PC-3 (cell line): Measurements from ENCODE around the gene VAT1L. TPM values are rescaled to one million over a fixed set of nuclear protein-coding genes. Genes with fewer than 3 reads are reported as not detected.

Experiments
- ATAC-seq: fragments of 200-7000 bp; cut with Tn5 transposase; 2 replicates; pipeline ENCODE4 v1.9.1; 2020; ENCODE audit warnings: mild to moderate bottlenecking, moderate library complexity
- BruUV-seq: library from RNA; stranded (reverse); fragments of 400-500 nt; replicated peaks from 2 replicates; lab custom pipeline; 2021; lab: Mats Ljungman, UMichigan
- CTCF ChIA-PET: fragments of 300-600 bp; sonication (Branson Sonifier 250); formaldehyde crosslinking; loops from one replicate; lab custom pipeline; 2022; ENCODE audit warnings: antibody characterized with exemption; lab: Charles Lee
- POLR2A ChIA-PET: fragments of 300-600 bp; sonication (Branson Sonifier 250); formaldehyde crosslinking; loops from one replicate; lab custom pipeline; 2022; ENCODE audit warnings: antibody characterized with exemption; ENCODE audit not compliant: unreplicated experiment; lab: Charles Lee
- DNase-seq: peaks from one replicate; pipeline ENCODE4 v3.0.0-alpha.2; 2015
- H2AFZ ChIP-seq: fragments of 300-600 bp; sonication (generic); 2 replicates; pipeline ENCODE4 v1.6.0; 2016; ENCODE audit warnings: antibody characterized with exemption, low read length
- H3F3A ChIP-seq: fragments of 300-600 bp; sonication (generic); one replicate; pipeline ENCODE4 v1.6.0; 2017; ENCODE audit warnings: antibody characterized with exemption, low read length, control low read depth, mild to moderate bottlenecking; ENCODE audit not compliant: unreplicated experiment
- H3K27ac ChIP-seq: fragments of 300-600 bp; sonication (generic); 2 replicates; pipeline ENCODE4 v1.5.1; 2016; ENCODE audit warnings: mild to moderate bottlenecking, low read length
- H3K27me3 ChIP-seq: fragments of 300-600 bp; sonication (generic); 2 replicates; pipeline ENCODE4 v1.6.1; 2016; ENCODE audit warnings: low read length, mixed read lengths
- H3K36me3 ChIP-seq: fragments of 300-600 bp; sonication (generic); 2 replicates; pipeline ENCODE4 v1.6.1; 2016; ENCODE audit warnings: low read depth, mixed run types, low read length, mixed read lengths
- H3K4me1 ChIP-seq: fragments of 300-600 bp; sonication (generic); 2 replicates; pipeline ENCODE4 v1.5.1; 2016; ENCODE audit warnings: low read length; ENCODE audit not compliant: insufficient read depth
- H3K4me2 ChIP-seq: fragments of 300-600 bp; sonication (generic); 2 replicates; pipeline ENCODE4 v1.6.0; 2016; ENCODE audit warnings: low read length
- H3K4me3 ChIP-seq: fragments of 300-600 bp; sonication (generic); 2 replicates; pipeline ENCODE4 v1.5.1; 2016; ENCODE audit warnings: mild to moderate bottlenecking, low read length, mixed read lengths
- H3K79me2 ChIP-seq: fragments of 300-600 bp; sonication (generic); 2 replicates; pipeline ENCODE4 v1.6.1; 2017; ENCODE audit warnings: low read length, mixed read lengths
- H3K9ac ChIP-seq: fragments of 300-600 bp; sonication (generic); 2 replicates; pipeline ENCODE4 v1.6.0; 2016; ENCODE audit warnings: mild to moderate bottlenecking, low read length
- H3K9me2 ChIP-seq: fragments of 300-600 bp; sonication (generic); replicated peaks from 2 replicates; pipeline ENCODE4 v1.6.1; 2016; ENCODE audit warnings: mixed run types, low read length, mixed read lengths
- H3K9me3 ChIP-seq: fragments of 300-600 bp; sonication (generic); 2 replicates; pipeline ENCODE4 v1.6.1; 2016; ENCODE audit warnings: low read length, mixed read lengths
- H4K20me1 ChIP-seq: fragments of 300-600 bp; sonication (generic); 2 replicates; pipeline ENCODE4 v1.6.1; 2016; ENCODE audit warnings: low read length, mixed read lengths
- EZH2 ChIP-seq: fragments of 300-600 bp; sonication (generic); IDR thresholded peaks from one replicate; pipeline ENCODE4 v1.6.1; 2017; ENCODE audit warnings: antibody characterized with exemption, mild to moderate bottlenecking, low read length; ENCODE audit not compliant: unreplicated experiment
- EZH2phosphoT487 ChIP-seq: fragments of 300-600 bp; sonication (generic); IDR thresholded peaks from 2 replicates; pipeline ENCODE4 v1.6.1; 2018; ENCODE audit warnings: mild to moderate bottlenecking, antibody characterized with exemption, low read length, borderline replicate concordance
- intact Hi-C: fragments of 100-400 bp; cut with micrococcal nuclease; formaldehyde crosslinking; loops from 2 replicates; pipeline ENCODE4 v1.9.0; 2023
- total RNA-seq: library from RNA; depleted of rRNA; stranded (reverse); fragments of >200 nt; gene quantifications from 2 replicates; pipeline ENCODE4 v1.2.3, GENCODE V29; 2014
- TF ChIP-seq, protein P1 (sequence below): fragments of 300-600 bp; sonication (generic); conservative IDR thresholded peaks from 2 replicates; pipeline ENCODE4 v1.5.1; 2017; ENCODE audit warnings: antibody characterized with exemption, low read depth, mild to moderate bottlenecking, low read length

The VAT1L gene
- total RNA-seq, 1 experiment from 2014 or later: 0.47 TPM

DNA sequence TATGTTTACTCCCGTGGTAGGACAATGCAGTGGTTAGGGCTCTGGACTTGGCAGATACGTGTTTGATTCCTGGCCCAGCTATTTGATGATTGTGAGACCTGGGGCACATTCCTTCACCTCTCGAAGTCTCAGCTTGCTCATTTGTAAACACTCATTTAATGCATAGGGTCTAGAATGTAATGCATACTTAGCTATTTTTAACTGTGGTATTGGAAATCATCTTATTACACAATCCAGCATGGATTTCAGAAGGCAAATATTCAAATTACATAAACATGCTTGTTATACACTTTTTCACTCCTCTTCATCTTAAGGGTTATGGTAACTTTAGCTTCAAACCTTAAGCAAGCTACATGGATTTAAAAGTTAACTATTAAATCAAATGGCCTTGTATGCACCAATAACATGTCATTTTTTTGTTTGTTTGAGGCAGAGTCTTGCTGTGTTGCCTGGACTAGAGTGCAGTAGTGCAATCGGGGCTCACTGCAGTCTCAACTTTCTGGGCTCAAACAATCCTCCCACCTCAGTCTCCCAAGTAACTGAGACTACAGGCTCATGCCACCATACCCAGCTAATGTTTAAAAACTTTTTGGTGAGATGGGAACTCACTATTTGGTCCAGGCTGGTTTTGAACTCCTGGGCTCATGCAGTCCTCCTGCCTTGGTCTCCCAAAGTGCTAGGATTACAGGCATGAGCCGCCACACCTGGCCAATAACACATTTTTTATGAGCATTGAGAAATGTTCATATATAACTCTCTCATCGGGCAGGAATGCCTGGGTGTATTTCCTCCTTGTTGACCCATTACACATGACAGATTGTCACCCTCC is 52.5 kb downstream of the VAT1L start:
- Histone ChIP-seq H2AFZ (no peak overlapping the region), H3K79me2 (no peaks in the 10 kb centered on the region), H3K4me3 (no peak overlapping the region), H4K20me1 (no peaks in the 10 kb centered on the region), H3K9me2 (no peaks in the 10 kb centered on the region), H3K4me2 (no peak overlapping the region), H3K9ac (no peak overlapping the region), H3K27me3 (no peaks in the 10 kb centered on the region), H3K27ac (no peak overlapping the region), H3F3A (no peaks in the 10 kb centered on the region), H3K9me3 (no peaks in the 10 kb centered on the region), H3K4me1 (no peaks in the 10 kb centered on the region), H3K36me3 (no peaks in the 10 kb centered on the region)
- intact Hi-C loops: no loop called here
- DNase-seq (no peak), ATAC-seq (no peak)
- CTCF ChIA-PET: no interaction called here
- no peak for TF ChIP-seq EZH2phosphoT487
- TF ChIP-seq, protein P1, sequence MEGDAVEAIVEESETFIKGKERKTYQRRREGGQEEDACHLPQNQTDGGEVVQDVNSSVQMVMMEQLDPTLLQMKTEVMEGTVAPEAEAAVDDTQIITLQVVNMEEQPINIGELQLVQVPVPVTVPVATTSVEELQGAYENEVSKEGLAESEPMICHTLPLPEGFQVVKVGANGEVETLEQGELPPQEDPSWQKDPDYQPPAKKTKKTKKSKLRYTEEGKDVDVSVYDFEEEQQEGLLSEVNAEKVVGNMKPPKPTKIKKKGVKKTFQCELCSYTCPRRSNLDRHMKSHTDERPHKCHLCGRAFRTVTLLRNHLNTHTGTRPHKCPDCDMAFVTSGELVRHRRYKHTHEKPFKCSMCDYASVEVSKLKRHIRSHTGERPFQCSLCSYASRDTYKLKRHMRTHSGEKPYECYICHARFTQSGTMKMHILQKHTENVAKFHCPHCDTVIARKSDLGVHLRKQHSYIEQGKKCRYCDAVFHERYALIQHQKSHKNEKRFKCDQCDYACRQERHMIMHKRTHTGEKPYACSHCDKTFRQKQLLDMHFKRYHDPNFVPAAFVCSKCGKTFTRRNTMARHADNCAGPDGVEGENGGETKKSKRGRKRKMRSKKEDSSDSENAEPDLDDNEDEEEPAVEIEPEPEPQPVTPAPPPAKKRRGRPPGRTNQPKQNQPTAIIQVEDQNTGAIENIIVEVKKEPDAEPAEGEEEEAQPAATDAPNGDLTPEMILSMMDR: no peak
- TF ChIP-seq EZH2: no peak
- POLR2A ChIA-PET: no interaction called here
- BruUV-seq: no TSS peak

DNA sequence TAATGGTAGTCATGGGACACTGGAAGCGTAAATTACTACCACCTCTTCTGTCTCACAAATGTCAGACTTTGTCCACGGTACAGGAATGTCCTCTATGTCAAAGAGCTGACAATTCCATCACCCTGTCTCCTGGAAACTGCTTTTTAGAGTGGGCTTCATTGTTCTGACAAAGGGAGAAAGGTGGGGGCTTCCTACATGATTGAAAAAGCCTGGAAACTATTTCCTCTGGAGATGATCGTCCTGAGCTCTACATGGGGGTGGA is 53.1 kb downstream of the VAT1L start:
- H3K4me3 ChIP-seq: no peak overlapping the region
- ChIA-PET POLR2A (no interaction called here), CTCF (no interaction called here)
- H4K20me1 ChIP-seq: no peaks in the 10 kb centered on the region
- no peaks in the 10 kb centered on the region for H3K36me3 ChIP-seq
- ATAC-seq (no peak), DNase-seq (no peak)
- H3K9me3 ChIP-seq: no peaks in the 10 kb centered on the region
- BruUV-seq: no TSS peak
- no peaks in the 10 kb centered on the region for H3K4me1 ChIP-seq
- H3K9me2 ChIP-seq: no peaks in the 10 kb centered on the region
- H3K9ac ChIP-seq: no peak overlapping the region
- no peak overlapping the region for H3K27ac ChIP-seq
- no peak overlapping the region for H3K4me2 ChIP-seq
- TF ChIP-seq EZH2 (no peak), EZH2phosphoT487 (no peak)
- TF ChIP-seq, protein P1: no peak
- H3K27me3 ChIP-seq: no peaks in the 10 kb centered on the region
- H3K79me2 ChIP-seq: no peaks in the 10 kb centered on the region
- no peaks in the 10 kb centered on the region for H3F3A ChIP-seq
- no peak overlapping the region for H2AFZ ChIP-seq
- intact Hi-C loops: no loop called here

DNA sequence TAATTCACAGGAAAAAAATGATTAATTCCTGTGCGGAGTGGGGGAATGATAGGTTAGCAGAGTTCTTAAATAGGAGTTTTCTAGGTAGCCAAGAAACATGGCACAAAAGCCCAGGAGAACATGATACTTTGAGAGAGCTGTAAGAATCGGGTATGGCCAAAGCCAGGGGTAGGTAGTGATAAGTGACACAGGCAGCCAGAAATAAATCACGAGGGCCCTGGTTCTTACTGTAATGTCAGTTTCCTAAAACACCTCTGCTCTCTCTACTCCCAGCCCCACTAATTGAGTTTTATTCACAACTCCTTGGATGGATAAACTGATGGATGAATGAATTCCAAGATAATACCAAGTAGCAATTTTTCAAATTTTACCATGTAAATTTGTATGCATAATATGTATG is 54.1 kb downstream of the VAT1L start:
- Histone ChIP-seq H3K79me2 (no peaks in the 10 kb centered on the region), H2AFZ (no peak overlapping the region), H3K9me2 (no peaks in the 10 kb centered on the region), H3K36me3 (no peaks in the 10 kb centered on the region), H3K9ac (no peak overlapping the region), H3K4me3 (no peak overlapping the region), H3K4me1 (no peaks in the 10 kb centered on the region), H4K20me1 (no peaks in the 10 kb centered on the region), H3K4me2 (no peak overlapping the region), H3K27ac (no peak overlapping the region), H3K27me3 (no peaks in the 10 kb centered on the region), H3F3A (no peaks in the 10 kb centered on the region), H3K9me3 (no peaks in the 10 kb centered on the region)
- ChIA-PET POLR2A (no interaction called here), CTCF (no interaction called here)
- intact Hi-C loops: no loop called here
- DNase-seq (no peak), ATAC-seq (no peak)
- BruUV-seq: no TSS peak
- TF ChIP-seq, protein P1: no peak
- TF ChIP-seq EZH2 (no peak), EZH2phosphoT487 (no peak)
